HepG2 (cell line): ENCODE results near the gene DCDC2. TPM values are rescaled to one million over a fixed set of nuclear protein-coding genes. Genes with fewer than 3 reads are reported as not detected.

Source experiments
- AGO1 ChIP-seq: fragments of 200-400 bp; formaldehyde crosslinking; IDR thresholded peaks from 2 replicates; pipeline ENCODE4 v1.6.1; 2017; ENCODE audit warnings: mild to moderate bottlenecking, low read depth, low read length, moderate library complexity; ENCODE audit not compliant: poor library complexity, severe bottlenecking
- SMARCE1 ChIP-seq: fragments of 450-650 bp; IDR thresholded peaks from 2 replicates; pipeline ENCODE4 v1.6.1; 2017; ENCODE audit warnings: borderline replicate concordance
- SP4 ChIP-seq: sonication (generic); formaldehyde crosslinking; IDR thresholded peaks from 2 replicates; pipeline ENCODE4 v1.8.1; 2023; ENCODE audit warnings: mild to moderate bottlenecking, missing genetic modification reagents
- ZBTB3 ChIP-seq: sonication (generic); formaldehyde crosslinking; IDR thresholded peaks from 2 replicates; pipeline ENCODE4 v1.4.0; 2020; ENCODE audit warnings: low read depth, mild to moderate bottlenecking, moderate library complexity, missing genetic modification reagents, borderline replicate concordance
- ZMYM3 ChIP-seq: sonication (generic); formaldehyde crosslinking; IDR thresholded peaks from 2 replicates; pipeline ENCODE4 v1.5.1; 2020; ENCODE audit warnings: mild to moderate bottlenecking, missing genetic modification reagents
- ZNF207 ChIP-seq: fragments of 450-650 bp; IDR thresholded peaks from 2 replicates; pipeline ENCODE4 v1.6.1; 2016; ENCODE audit warnings: antibody characterized with exemption, borderline replicate concordance
- ZNF251 ChIP-seq: sonication (generic); formaldehyde crosslinking; IDR thresholded peaks from 2 replicates; pipeline ENCODE4 v1.9.0; 2021; ENCODE audit warnings: mild to moderate bottlenecking, missing genetic modification reagents
- ZNF317 ChIP-seq: sonication (generic); formaldehyde crosslinking; IDR thresholded peaks from 2 replicates; pipeline ENCODE4 v1.5.0; 2020; ENCODE audit warnings: mild to moderate bottlenecking, missing genetic modification reagents
- ZNF33B ChIP-seq: sonication (generic); formaldehyde crosslinking; IDR thresholded peaks from 2 replicates; pipeline ENCODE4 v1.5.1; 2020; ENCODE audit warnings: mild to moderate bottlenecking, missing genetic modification reagents
- ZNF782 ChIP-seq: sonication (generic); formaldehyde crosslinking; IDR thresholded peaks from 2 replicates; pipeline ENCODE4 v1.4.0; 2020; ENCODE audit warnings: missing genetic modification reagents, mild to moderate bottlenecking, borderline replicate concordance
- polyA plus RNA-seq, 8 experiments: library from polyadenylated mRNA; depleted of rRNA in 3 of 8; stranded (reverse) in 7 of 8; unstranded in 1 of 8; fragments of >200 nt; fragmentation: Illumina TruSeq in 4 of 8; extraction: Trizol in 4 of 8; gene quantifications; 2 replicates each; pipeline versions ENCODE4 v1.2.1 to v1.2.3, GENCODE V29; 2011 to 2016; ENCODE audit warnings: low read depth in 4 of 8, missing spikeins in 1 of 8, mixed read lengths in 1 of 8; ENCODE audit not compliant: insufficient read depth in 1 of 8
- total RNA-seq, 5 experiments: library from RNA; depleted of rRNA; stranded (reverse); fragments of >200 nt; fragmentation: Illumina TruSeq; extraction: Trizol; gene quantifications; 2 replicates each; pipeline ENCODE4 v1.2.3, GENCODE V29; 2016; ENCODE audit warnings: low read depth in 1 of 5
- TF ChIP-seq, protein P1 (sequence below): sonication (generic); formaldehyde crosslinking; IDR thresholded peaks from 2 replicates; pipeline ENCODE4 v1.5.0; 2020; ENCODE audit warnings: missing genetic modification reagents
- TF ChIP-seq, protein P2 (sequence below): sonication (generic); formaldehyde crosslinking; IDR thresholded peaks from 2 replicates; pipeline ENCODE4 v1.4.0; 2020; ENCODE audit warnings: missing genetic modification reagents
- TF ChIP-seq, protein P3 (sequence below): sonication (generic); formaldehyde crosslinking; IDR thresholded peaks from 2 replicates; pipeline ENCODE4 v1.8.1; 2022; ENCODE audit warnings: low read depth, mild to moderate bottlenecking, missing genetic modification reagents
- TF ChIP-seq, protein P4 (sequence below): sonication (generic); formaldehyde crosslinking; IDR thresholded peaks from 2 replicates; pipeline ENCODE4 v1.8.0; 2022; ENCODE audit warnings: missing genetic modification reagents, mild to moderate bottlenecking, moderate library complexity, borderline replicate concordance

Gene DCDC2
- total and polyA plus RNA-seq, 2 of the 13 experiments (the other 11 are each of a cell fraction or from before 2014, with no cell fraction given), result 9.0 to 36.2 TPM

DNA sequence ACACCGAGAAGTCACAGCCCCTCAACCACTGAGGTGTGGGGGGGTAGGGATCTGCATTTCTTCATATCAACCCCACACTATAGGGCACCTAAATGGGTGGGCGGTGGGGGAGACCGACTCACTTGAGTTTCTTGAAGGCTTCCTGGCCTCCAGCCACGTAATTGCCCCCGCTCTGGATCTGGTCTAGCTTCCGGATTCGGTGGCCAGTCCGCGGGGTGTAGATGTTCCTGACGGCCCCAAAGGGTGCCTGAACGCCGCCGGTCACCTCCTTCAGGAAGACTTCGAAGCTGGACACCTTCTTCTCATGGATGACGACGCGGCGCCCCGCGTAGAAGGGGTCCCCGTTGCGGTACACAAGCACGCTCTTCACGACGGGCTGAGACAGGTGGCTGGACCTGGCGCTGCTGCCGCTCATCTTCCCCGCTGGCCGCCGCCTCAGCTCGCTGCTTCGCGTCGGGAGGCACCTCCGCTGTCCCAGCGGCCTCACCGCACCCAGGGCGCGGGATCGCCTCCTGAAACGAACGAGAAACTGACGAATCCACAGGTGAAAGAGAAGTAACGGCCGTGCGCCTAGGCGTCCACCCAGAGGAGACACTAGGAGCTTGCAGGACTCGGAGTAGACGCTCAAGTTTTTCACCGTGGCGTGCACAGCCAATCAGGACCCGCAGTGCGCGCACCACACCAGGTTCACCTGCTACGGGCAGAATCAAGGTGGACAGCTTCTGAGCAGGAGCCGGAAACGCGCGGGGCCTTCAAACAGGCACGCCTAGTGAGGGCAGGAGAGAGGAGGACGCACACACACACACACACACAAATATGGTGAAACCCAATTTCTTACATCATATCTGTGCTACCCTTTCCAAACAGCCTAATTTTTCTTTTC, at the start of gene DCDC2 (continued):
- TF ChIP-seq ZNF782 (CRISPR knock-in tag) (peak; percentile 90), ZBTB3 (CRISPR knock-in tag) (0 out of 2 replicates have a peak, but pooled peaks have one; percentile 72), SP4 (CRISPR knock-in tag) (peak; percentile 87), ZMYM3 (CRISPR knock-in tag) (peak; percentile 73), ZNF33B (CRISPR knock-in tag) (peak; percentile 60; the same call in 1 of the 2 replicates), ZNF207 (no peak), SMARCE1 (no peak), ZNF251 (CRISPR knock-in tag) (no peak), ZNF317 (CRISPR knock-in tag) (no peak), AGO1 (peak; percentile 59)
- TF ChIP-seq, protein P1, sequence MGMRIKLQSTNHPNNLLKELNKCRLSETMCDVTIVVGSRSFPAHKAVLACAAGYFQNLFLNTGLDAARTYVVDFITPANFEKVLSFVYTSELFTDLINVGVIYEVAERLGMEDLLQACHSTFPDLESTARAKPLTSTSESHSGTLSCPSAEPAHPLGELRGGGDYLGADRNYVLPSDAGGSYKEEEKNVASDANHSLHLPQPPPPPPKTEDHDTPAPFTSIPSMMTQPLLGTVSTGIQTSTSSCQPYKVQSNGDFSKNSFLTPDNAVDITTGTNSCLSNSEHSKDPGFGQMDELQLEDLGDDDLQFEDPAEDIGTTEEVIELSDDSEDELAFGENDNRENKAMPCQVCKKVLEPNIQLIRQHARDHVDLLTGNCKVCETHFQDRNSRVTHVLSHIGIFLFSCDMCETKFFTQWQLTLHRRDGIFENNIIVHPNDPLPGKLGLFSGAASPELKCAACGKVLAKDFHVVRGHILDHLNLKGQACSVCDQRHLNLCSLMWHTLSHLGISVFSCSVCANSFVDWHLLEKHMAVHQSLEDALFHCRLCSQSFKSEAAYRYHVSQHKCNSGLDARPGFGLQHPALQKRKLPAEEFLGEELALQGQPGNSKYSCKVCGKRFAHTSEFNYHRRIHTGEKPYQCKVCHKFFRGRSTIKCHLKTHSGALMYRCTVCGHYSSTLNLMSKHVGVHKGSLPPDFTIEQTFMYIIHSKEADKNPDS, result 0 out of 2 replicates have a peak, but pooled peaks have one; percentile 26
- TF ChIP-seq, protein P2, sequence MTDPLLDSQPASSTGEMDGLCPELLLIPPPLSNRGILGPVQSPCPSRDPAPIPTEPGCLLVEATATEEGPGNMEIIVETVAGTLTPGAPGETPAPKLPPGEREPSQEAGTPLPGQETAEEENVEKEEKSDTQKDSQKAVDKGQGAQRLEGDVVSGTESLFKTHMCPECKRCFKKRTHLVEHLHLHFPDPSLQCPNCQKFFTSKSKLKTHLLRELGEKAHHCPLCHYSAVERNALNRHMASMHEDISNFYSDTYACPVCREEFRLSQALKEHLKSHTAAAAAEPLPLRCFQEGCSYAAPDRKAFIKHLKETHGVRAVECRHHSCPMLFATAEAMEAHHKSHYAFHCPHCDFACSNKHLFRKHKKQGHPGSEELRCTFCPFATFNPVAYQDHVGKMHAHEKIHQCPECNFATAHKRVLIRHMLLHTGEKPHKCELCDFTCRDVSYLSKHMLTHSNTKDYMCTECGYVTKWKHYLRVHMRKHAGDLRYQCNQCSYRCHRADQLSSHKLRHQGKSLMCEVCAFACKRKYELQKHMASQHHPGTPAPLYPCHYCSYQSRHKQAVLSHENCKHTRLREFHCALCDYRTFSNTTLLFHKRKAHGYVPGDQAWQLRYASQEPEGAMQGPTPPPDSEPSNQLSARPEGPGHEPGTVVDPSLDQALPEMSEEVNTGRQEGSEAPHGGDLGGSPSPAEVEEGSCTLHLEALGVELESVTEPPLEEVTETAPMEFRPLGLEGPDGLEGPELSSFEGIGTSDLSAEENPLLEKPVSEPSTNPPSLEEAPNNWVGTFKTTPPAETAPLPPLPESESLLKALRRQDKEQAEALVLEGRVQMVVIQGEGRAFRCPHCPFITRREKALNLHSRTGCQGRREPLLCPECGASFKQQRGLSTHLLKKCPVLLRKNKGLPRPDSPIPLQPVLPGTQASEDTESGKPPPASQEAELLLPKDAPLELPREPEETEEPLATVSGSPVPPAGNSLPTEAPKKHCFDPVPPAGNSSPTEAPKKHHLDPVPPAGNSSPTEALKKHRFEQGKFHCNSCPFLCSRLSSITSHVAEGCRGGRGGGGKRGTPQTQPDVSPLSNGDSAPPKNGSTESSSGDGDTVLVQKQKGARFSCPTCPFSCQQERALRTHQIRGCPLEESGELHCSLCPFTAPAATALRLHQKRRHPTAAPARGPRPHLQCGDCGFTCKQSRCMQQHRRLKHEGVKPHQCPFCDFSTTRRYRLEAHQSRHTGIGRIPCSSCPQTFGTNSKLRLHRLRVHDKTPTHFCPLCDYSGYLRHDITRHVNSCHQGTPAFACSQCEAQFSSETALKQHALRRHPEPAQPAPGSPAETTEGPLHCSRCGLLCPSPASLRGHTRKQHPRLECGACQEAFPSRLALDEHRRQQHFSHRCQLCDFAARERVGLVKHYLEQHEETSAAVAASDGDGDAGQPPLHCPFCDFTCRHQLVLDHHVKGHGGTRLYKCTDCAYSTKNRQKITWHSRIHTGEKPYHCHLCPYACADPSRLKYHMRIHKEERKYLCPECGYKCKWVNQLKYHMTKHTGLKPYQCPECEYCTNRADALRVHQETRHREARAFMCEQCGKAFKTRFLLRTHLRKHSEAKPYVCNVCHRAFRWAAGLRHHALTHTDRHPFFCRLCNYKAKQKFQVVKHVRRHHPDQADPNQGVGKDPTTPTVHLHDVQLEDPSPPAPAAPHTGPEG, result no peak
- TF ChIP-seq, protein P3, sequence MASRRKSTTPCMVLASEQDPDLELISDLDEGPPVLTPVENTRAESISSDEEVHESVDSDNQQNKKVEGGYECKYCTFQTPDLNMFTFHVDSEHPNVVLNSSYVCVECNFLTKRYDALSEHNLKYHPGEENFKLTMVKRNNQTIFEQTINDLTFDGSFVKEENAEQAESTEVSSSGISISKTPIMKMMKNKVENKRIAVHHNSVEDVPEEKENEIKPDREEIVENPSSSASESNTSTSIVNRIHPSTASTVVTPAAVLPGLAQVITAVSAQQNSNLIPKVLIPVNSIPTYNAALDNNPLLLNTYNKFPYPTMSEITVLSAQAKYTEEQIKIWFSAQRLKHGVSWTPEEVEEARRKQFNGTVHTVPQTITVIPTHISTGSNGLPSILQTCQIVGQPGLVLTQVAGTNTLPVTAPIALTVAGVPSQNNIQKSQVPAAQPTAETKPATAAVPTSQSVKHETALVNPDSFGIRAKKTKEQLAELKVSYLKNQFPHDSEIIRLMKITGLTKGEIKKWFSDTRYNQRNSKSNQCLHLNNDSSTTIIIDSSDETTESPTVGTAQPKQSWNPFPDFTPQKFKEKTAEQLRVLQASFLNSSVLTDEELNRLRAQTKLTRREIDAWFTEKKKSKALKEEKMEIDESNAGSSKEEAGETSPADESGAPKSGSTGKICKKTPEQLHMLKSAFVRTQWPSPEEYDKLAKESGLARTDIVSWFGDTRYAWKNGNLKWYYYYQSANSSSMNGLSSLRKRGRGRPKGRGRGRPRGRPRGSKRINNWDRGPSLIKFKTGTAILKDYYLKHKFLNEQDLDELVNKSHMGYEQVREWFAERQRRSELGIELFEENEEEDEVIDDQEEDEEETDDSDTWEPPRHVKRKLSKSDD, result peak; percentile 75; the same call in 1 of the 2 replicates
- TF ChIP-seq, protein P4, sequence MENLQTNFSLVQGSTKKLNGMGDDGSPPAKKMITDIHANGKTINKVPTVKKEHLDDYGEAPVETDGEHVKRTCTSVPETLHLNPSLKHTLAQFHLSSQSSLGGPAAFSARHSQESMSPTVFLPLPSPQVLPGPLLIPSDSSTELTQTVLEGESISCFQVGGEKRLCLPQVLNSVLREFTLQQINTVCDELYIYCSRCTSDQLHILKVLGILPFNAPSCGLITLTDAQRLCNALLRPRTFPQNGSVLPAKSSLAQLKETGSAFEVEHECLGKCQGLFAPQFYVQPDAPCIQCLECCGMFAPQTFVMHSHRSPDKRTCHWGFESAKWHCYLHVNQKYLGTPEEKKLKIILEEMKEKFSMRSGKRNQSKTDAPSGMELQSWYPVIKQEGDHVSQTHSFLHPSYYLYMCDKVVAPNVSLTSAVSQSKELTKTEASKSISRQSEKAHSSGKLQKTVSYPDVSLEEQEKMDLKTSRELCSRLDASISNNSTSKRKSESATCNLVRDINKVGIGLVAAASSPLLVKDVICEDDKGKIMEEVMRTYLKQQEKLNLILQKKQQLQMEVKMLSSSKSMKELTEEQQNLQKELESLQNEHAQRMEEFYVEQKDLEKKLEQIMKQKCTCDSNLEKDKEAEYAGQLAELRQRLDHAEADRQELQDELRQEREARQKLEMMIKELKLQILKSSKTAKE (CRISPR knock-in tag), result no peak
